C4-2B (cell line): ENCODE results near the gene MED12L.
A peak's percentile ranks its signal among the peaks of the same experiment; 100 is the strongest.

Source experiments
- H3K27ac ChIP-seq: fragments of 450-650 bp; 2 replicates; pipeline ENCODE4 v1.5.1; 2017
- CTCF ChIP-seq: fragments of 450-650 bp; conservative IDR thresholded peaks from 2 replicates; pipeline ENCODE4 v1.5.1; 2017; ENCODE audit warnings: mild to moderate bottlenecking
- ZFX ChIP-seq: fragments of 450-650 bp; IDR thresholded peaks from 2 replicates; pipeline ENCODE4 v1.6.1; 2017

MED12L gene

GRCh38 chr3:151322511-151322910 is 237.0 kb downstream of the MED12L start:
- H3K27ac ChIP-seq: no peak overlapping the region
- TF ChIP-seq CTCF: no peak
- TF ChIP-seq ZFX: no peak

GRCh38 chr3:151327571-151328198 is 242.2 kb downstream of the MED12L start:
- H3K27ac ChIP-seq: no peak overlapping the region
- no peak for TF ChIP-seq ZFX
- peak; percentile 89 for TF ChIP-seq CTCF

GRCh38 chr3:151328298-151328995 is 243.0 kb downstream of the MED12L start:
- no peak overlapping the region for H3K27ac ChIP-seq
- TF ChIP-seq ZFX (no peak), CTCF (no peak)

GRCh38 chr3:151329363-151329762 is 243.9 kb downstream of the MED12L start, which contains the start of gene P2RY13:
TSS of gene P2RY13 (minus strand) at chr3:151329549. CDS start at chr3:151329528, 21 bp downstream.
- TF ChIP-seq CTCF: no peak
- no peak for TF ChIP-seq ZFX

GRCh38 chr3:151330379-151330778 is 244.9 kb downstream of the MED12L start:
- TF ChIP-seq CTCF (no peak), ZFX (no peak)
- H3K27ac ChIP-seq: no peak overlapping the region

More at GRCh38 chr3:151329363-151329762, 243.9 kb downstream of the MED12L start, which contains the start of gene P2RY13:
- no peak within 1 kb of the TSS for H3K27ac ChIP-seq

- H3K27ac ChIP-seq: no peak overlapping the region
- TF ChIP-seq CTCF (no peak), ZFX (no peak)
Observed at GRCh38 chr3:151330899-151331298, 245.4 kb downstream of the MED12L start.

- TF ChIP-seq CTCF (no peak), ZFX (no peak)
- no peak overlapping the region; the same call in 1 of the 2 replicates for H3K27ac ChIP-seq
Observed at GRCh38 chr3:151331696-151332095, 246.2 kb downstream of the MED12L start.
